ENCODE data around the gene LMTK3. TPM values are rescaled to one million over a fixed set of nuclear protein-coding genes. Genes with fewer than 3 reads are reported as not detected.

The LMTK3 gene
- total RNA-seq, 3 donors from 2014 or later (not counting 1 experiment from before 2014, with no cell fraction given) = 0.64 to 2.9 (median 1.9) TPM

- Mint-ChIP-seq H3K9me3 (no peaks in the 10 kb centered on the region), H3K27ac (no peak overlapping the region), H3K36me3 (no peaks in the 10 kb centered on the region), H3K27me3 (ENCODE audit: low read depth in 2 of 2) (peaks cover 0 to 4% of the 10 kb centered on the region in 2 donors), H3K4me3 (no peak overlapping the region), H3K4me1 (peaks cover 4 to 14% of the 10 kb centered on the region in 2 donors)
- Histone ChIP-seq H3K4me1 (ENCODE audit: control insufficient read depth, insufficient read depth, low read length) (peaks cover 37% of the 10 kb centered on the region), H3K4me3 (ENCODE audit: low read length) (peak overlapping the region; percentile 74), H3K36me3 (ENCODE audit: control insufficient read depth, insufficient read depth, low read length) (no peaks in the 10 kb centered on the region), H3K27me3 (ENCODE audit: control insufficient read depth, insufficient read depth, low read length) (peaks cover 14% of the 10 kb centered on the region), H3K9me3 (ENCODE audit: control insufficient read depth, insufficient read depth, low read length) (no peaks in the 10 kb centered on the region), H3K27ac (ENCODE audit: low read length) (peak overlapping the region; percentile 46)
- peak; percentile 72 to 78 (median 77) for ATAC-seq
- no peak for TF ChIP-seq CTCF (IDR thresholded peaks at IDR 0.05)
- peak in 1 of 2 donors; percentile 87 for DNase-seq
- WGBS (ENCODE audit: insufficient coverage) = 2% methylated on average over 54 of the region's 54 CpGs
- intact Hi-C loops (cut with micrococcal nuclease) = no loop called here
Measured at GRCh38 chr19:48513289-48514122, 1.9 kb upstream of the LMTK3 start.

- H3K4me1 Mint-ChIP-seq = peaks cover 4 to 14% of the 10 kb centered on the region in 2 donors
- intact Hi-C loops (cut with micrococcal nuclease) = no loop called here
- no peaks in the 10 kb centered on the region for H3K36me3 Mint-ChIP-seq
- no peak for ATAC-seq
- DNase-seq = peak in 1 of 2 donors; percentile 65
- Histone ChIP-seq H3K27me3 (ENCODE audit: control insufficient read depth, insufficient read depth, low read length) (peaks cover 14% of the 10 kb centered on the region), H3K27ac (ENCODE audit: low read length) (no peak overlapping the region), H3K36me3 (ENCODE audit: control insufficient read depth, insufficient read depth, low read length) (no peaks in the 10 kb centered on the region), H3K4me1 (ENCODE audit: control insufficient read depth, insufficient read depth, low read length) (peaks cover 37% of the 10 kb centered on the region), H3K9me3 (ENCODE audit: control insufficient read depth, insufficient read depth, low read length) (no peaks in the 10 kb centered on the region), H3K4me3 (ENCODE audit: low read length) (peak overlapping the region; percentile 74)
- H3K27ac Mint-ChIP-seq = no peak overlapping the region
- WGBS (ENCODE audit: insufficient coverage) = 47% methylated on average over 19 of the region's 19 CpGs
- H3K4me3 Mint-ChIP-seq = no peak overlapping the region
- H3K27me3 Mint-ChIP-seq (ENCODE audit: low read depth in 2 of 2) = peaks cover 0 to 6% of the 10 kb centered on the region in 2 donors
- no peak for TF ChIP-seq CTCF (IDR thresholded peaks at IDR 0.05)
- no peaks in the 10 kb centered on the region for H3K9me3 Mint-ChIP-seq
Measured at GRCh38 chr19:48512504-48513288, 1.1 kb upstream of the LMTK3 start.

- H3K27me3 ChIP-seq (ENCODE audit: control insufficient read depth, insufficient read depth, low read length) = peaks cover 14% of the 10 kb centered on the region
- H3K27ac ChIP-seq (ENCODE audit: low read length) = no peak overlapping the region
- Mint-ChIP-seq H3K4me1 (peaks cover 4 to 14% of the 10 kb centered on the region in 2 donors), H3K9me3 (no peaks in the 10 kb centered on the region), H3K4me3 (no peak overlapping the region), H3K36me3 (no peaks in the 10 kb centered on the region), H3K27ac (no peak overlapping the region), H3K27me3 (ENCODE audit: low read depth in 2 of 2) (peaks cover 0 to 4% of the 10 kb centered on the region in 2 donors)
- no peaks in the 10 kb centered on the region for H3K9me3 ChIP-seq (ENCODE audit: control insufficient read depth, insufficient read depth, low read length)
- H3K36me3 ChIP-seq (ENCODE audit: control insufficient read depth, insufficient read depth, low read length) = no peaks in the 10 kb centered on the region
- intact Hi-C loops (cut with micrococcal nuclease) = no loop called here
- no peak for ATAC-seq
- H3K4me3 ChIP-seq (ENCODE audit: low read length) = no peak overlapping the region
- under 1% methylated on average over 29 of the region's 32 CpGs for WGBS (ENCODE audit: insufficient coverage)
- peak in 1 of 2 donors; percentile 58 for DNase-seq
- no peak for TF ChIP-seq CTCF (IDR thresholded peaks at IDR 0.05)
- H3K4me1 ChIP-seq (ENCODE audit: control insufficient read depth, insufficient read depth, low read length) = peaks cover 37% of the 10 kb centered on the region
Measured at GRCh38 chr19:48511321-48511731, 309 bp downstream of the LMTK3 start.
